Heart right ventricle (tissue), 16 donors: ENCODE data around the gene CRYM. TPM values are rescaled to one million over a fixed set of nuclear protein-coding genes. Genes with fewer than 3 reads are reported as not detected.

Experiments used
- ATAC-seq, 8 donors: fragments of 200-7000 bp; cut with Tn5 transposase; one replicate each; pipeline ENCODE4 v1.9.1; 2020; ENCODE audit warnings: mild to moderate bottlenecking in 8 of 8, moderate library complexity in 8 of 8, moderate number of reproducible peaks in 1 of 8
- DNase-seq, 2 donors: peaks; one replicate each; pipeline ENCODE4 v3.0.0-alpha.2; 2020
- H3K27ac ChIP-seq, 10 donors: fragments of 200-600 bp; sonication (generic) in 2 of 10; one replicate each; pipeline versions ENCODE4 v1.5.0 to v1.8.0; 2020 to 2022; ENCODE audit warnings: mild to moderate bottlenecking in 3 of 10
- H3K27me3 ChIP-seq, 7 donors: fragments of 200-600 bp; one replicate each; pipeline ENCODE4 v1.8.0; 2021 to 2022; ENCODE audit warnings: mild to moderate bottlenecking in 2 of 7
- H3K36me3 ChIP-seq, 9 donors: fragments of 200-600 bp; sonication (generic) in 1 of 9; one replicate each; pipeline versions ENCODE4 v1.5.0 to v1.8.0; 2020 to 2022; ENCODE audit warnings: mild to moderate bottlenecking in 2 of 9
- H3K4me1 ChIP-seq, 9 donors: fragments of 200-600 bp; sonication (generic) in 1 of 9; one replicate each; pipeline versions ENCODE4 v1.5.0 to v1.8.0; 2020 to 2022; ENCODE audit warnings: mild to moderate bottlenecking in 4 of 9
- H3K4me3 ChIP-seq, 10 donors: fragments of 200-600 bp; sonication (generic) in 2 of 10; one replicate each; pipeline versions ENCODE4 v1.5.0 to v1.8.0; 2020 to 2022; ENCODE audit warnings: mild to moderate bottlenecking in 7 of 10, moderate library complexity in 2 of 10
- H3K9me3 ChIP-seq, 11 donors: fragments of 200-600 bp in 10 of 11; sonication (generic) in 2 of 11; one replicate each; pipeline versions ENCODE4 v1.5.0 to v1.8.0; 2013 to 2022; ENCODE audit warnings: mild to moderate bottlenecking in 2 of 11, control low read depth in 1 of 11, moderate library complexity in 1 of 11
- WGBS, 2 donors: extraction: QIAGEN DNeasy Blood & Tissue Kit; methylation state at CpG; one replicate each; pipeline ENCODE4 v1.1.7; 2013; ENCODE audit warnings: inconsistent platforms in 1 of 2; 5-methylcytosine and 5-hydroxymethylcytosine counted together
- intact Hi-C, 10 donors: fragments of 100-400 bp; cut with DNase I; formaldehyde crosslinking; loops; one replicate each; pipeline versions ENCODE4 v1.11.1 to v1.14.2; 2022
- polyA plus RNA-seq, 2 donors: library from polyadenylated mRNA; stranded (reverse); fragments of 200-250 nt; gene quantifications; one replicate each; pipeline ENCODE4 v1.2.3, GENCODE V29; 2013
- total RNA-seq, 10 donors: library from RNA; stranded (reverse); fragmentation: NEBNext Ultra II Directional in 3 of 10; extraction: Animal tissue kit (Norgen Biotek cat#: 25700) in 3 of 10; gene quantifications; one replicate each; pipeline versions ENCODE4 v1.2.1 to v1.2.4, GENCODE V29; 2021 to 2023
- TF ChIP-seq, protein P1 (sequence below), 9 donors: fragments of 200-600 bp; sonication (generic) in 2 of 9; IDR thresholded peaks; one replicate each; pipeline versions ENCODE4 v1.5.0 to v1.8.0; 2021 to 2022; ENCODE audit warnings: antibody characterized with exemption in 9 of 9, mild to moderate bottlenecking in 5 of 9, moderate library complexity in 1 of 9
- donor health status: Arrhythmogenic right ventricular cardiomyopathy.
- donor health status: ischemic (EF 13 %, LVEDD 7.1; RV severe dilation, severe dysfunction).
- donor health status: healthy with polysubstance abuse.
- donor health status: DM: no; HTN: yes; CAD: no.
- donor health status: DM: no; HTN: no; CAD: no.
- donor health status: ischemic (EF 25% LVEDD 6.9; RV normal size, moderate dysfunction).
- donor health status: ischemic (EF 25% LVEDD 5.7; RV mildly dilated, moderate dysfunction).
- donor health status: healthy.
- donor health status: DM: yes; HTN: yes; CAD: no.
- donor health status: Ischemic cardiomyopathy.
- donor health status: ischemic (EF 35%, LVEDD 5.7; RV mildly dilated, moderate dysfunction).
- donor health status: nonischemic (EF 11% LVEDD 7.7; RV severe dilation, severe dysfunction).
- donor health status: DM: yes; HTN: yes; CAD: no.
- donor health status: PGD.
- donor health status: ischemic (EF 29% LVEDD 5.4; RV normal size, mild dysfunction).
- donor health status: nonischemic (EF 23%, LVEDD 6.1; RV moderate dilation, normal function).

Gene CRYM
- total and polyA plus RNA-seq, 12 donors, result 31.9 to 265 (median 143) TPM

DNA sequence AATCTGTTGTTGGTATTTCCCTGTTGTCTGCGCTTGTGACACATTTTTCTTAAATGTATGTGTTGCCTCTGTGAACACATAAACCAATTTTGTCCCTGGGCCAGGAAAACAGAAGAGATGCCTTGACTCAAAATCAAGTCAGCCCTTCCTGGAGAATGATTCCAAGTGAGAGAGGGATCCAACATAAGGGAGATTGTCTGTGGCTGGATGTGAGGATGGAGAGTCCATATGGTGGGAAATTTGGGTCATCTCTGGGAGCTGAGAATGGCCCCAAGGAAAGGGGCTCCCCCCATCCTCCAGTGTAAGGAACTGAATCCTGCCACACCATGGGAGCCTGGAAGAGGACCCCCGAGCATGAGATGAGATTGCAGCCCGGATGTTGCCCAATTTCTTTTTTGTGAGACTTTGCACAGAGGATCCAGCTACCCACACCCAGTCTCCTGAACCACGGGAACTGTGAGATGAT, 13.5 kb downstream of the CRYM start:
- Histone ChIP-seq H3K9me3 (no peaks in the 10 kb centered on the region), H3K36me3 (peaks cover 0 to 24% (median 0%) of the 10 kb centered on the region in 9 donors), H3K4me1 (peaks cover 12 to 53% (median 25%) of the 10 kb centered on the region in 9 donors), H3K27ac (peak overlapping the region; percentile 45 to 89 (median 79)), H3K27me3 (no peaks in the 10 kb centered on the region), H3K4me3 (no peak overlapping the region)
- intact Hi-C loops, result no loop called here
- 76 to 81% methylated on average over 4 of the region's 4 CpGs for WGBS, 2 donors
- no peak for ATAC-seq
- TF ChIP-seq, protein P1, sequence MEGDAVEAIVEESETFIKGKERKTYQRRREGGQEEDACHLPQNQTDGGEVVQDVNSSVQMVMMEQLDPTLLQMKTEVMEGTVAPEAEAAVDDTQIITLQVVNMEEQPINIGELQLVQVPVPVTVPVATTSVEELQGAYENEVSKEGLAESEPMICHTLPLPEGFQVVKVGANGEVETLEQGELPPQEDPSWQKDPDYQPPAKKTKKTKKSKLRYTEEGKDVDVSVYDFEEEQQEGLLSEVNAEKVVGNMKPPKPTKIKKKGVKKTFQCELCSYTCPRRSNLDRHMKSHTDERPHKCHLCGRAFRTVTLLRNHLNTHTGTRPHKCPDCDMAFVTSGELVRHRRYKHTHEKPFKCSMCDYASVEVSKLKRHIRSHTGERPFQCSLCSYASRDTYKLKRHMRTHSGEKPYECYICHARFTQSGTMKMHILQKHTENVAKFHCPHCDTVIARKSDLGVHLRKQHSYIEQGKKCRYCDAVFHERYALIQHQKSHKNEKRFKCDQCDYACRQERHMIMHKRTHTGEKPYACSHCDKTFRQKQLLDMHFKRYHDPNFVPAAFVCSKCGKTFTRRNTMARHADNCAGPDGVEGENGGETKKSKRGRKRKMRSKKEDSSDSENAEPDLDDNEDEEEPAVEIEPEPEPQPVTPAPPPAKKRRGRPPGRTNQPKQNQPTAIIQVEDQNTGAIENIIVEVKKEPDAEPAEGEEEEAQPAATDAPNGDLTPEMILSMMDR (IDR thresholded peaks at IDR 0.05), result no peak
- DNase-seq, result no peak

DNA sequence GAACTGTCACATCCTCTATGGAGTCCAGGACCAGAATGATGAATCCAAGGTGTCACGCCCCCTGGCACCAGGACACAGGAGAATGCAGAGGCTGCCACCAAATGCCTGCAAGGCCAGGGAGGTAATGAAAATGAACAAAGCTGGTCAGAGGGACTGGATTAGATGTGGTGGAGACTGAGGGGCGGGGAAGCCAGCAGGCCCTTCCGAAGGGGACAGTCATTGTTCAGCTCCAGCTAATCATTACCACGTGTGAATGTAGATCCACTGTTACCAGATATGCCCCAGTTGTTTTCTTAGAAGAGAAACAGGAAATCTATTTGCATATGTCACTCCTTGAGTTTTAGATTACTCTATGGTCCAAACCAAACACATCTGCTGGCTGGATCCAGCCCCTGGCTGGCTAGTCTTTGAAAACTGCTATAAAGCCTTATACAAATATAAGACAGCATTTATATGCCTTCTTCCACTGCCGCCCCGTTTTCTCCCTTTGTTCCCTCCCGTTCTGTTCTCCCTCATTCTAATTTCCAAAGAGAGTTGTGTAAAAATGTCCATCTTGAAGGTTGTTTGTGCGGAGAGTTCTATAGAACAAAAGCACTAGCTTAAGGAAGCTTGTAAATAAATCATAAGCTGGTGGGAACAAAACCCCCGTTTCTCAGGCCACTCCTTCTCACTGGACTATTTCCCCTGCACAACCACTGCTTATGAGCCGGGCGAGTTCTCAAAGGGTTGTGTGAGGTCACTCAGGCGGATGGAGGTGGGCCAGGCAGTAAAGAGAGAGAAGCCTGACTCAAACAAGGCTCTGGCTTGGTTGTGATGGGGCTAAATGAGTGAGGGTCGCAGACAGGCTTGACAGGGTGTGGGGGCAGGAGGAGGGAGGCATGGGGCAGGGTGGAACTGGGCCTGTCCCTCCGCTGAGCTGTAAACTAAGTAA, 14.2 kb downstream of the CRYM start:
- H3K36me3 ChIP-seq, result peaks cover 0 to 30% (median 0%) of the 10 kb centered on the region in 9 donors
- intact Hi-C loops, result no loop called here
- DNase-seq (peak; percentile 28 to 42), ATAC-seq (peak in 6 of 8 donors; percentile 25 to 71 (median 60))
- TF ChIP-seq, protein P1 (IDR thresholded peaks at IDR 0.05), result no peak
- 45 to 51% methylated on average over 14 of the region's 14 CpGs for WGBS, 2 donors
- peaks cover 12 to 53% (median 25%) of the 10 kb centered on the region in 9 donors for H3K4me1 ChIP-seq
- H3K27ac ChIP-seq, result peak overlapping the region in 8 of 10 donors; percentile 48 to 89 (median 82)
- H3K9me3 ChIP-seq, result no peaks in the 10 kb centered on the region
- no peaks in the 10 kb centered on the region for H3K27me3 ChIP-seq
- no peak overlapping the region for H3K4me3 ChIP-seq

DNA sequence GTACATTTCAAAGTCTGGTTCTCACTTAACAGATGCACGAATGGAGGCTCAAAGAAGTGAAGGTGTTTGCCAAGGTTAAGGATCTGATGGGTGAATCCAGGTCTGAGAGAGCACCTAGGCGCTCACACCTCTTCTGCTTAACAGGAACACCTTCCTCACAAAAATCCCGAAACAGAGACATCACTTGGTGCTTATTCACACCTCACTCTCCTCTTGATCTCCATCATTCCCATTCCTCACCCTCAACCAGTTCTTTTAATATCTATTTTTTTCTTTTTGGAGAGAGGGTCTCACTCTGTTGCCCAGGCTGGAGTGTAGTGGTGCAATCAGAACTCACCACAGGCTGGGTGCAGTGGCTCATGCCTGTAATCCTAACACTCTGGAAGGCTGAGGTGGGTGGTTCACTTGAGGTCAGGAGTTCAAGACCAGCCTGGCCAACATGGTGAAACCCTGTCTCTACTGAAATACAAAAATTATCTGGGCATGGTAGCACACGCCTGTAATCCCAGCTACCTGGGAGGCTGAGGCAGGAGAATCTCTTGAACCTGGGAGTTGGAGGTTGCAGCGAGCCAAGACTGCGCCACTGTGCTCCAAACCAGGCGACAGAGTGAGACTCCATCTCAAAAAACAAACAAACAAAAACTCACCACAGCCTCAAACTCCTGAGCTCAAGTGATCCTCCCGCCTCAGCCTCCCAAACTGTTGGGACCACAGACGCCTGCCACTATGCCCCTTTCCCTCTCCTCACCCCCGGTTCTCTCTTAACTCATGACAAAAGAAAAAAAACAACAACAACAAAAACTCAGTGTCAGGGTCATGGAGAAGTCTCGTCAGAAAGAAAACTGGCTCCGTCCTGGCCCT, 15.1 kb downstream of the CRYM start:
- WGBS, 2 donors, result 79 to 83% methylated on average over 12 of the region's 12 CpGs
- intact Hi-C loops, result no loop called here
- Histone ChIP-seq H3K4me3 (no peak overlapping the region), H3K27ac (peak overlapping the region in 6 of 10 donors; percentile 69 to 89 (median 84)), H3K4me1 (peaks cover 12 to 53% (median 25%) of the 10 kb centered on the region in 9 donors), H3K36me3 (peaks cover 0 to 31% (median 0%) of the 10 kb centered on the region in 9 donors), H3K27me3 (no peaks in the 10 kb centered on the region), H3K9me3 (no peaks in the 10 kb centered on the region)
- DNase-seq, result no peak
- TF ChIP-seq, protein P1 (IDR thresholded peaks at IDR 0.05), result no peak
- no peak for ATAC-seq
